ENCODE results near the gene CNTNAP5.
A peak's percentile ranks its signal among the peaks of the same experiment; 100 is the strongest.

GRCh38 chr2:124915567-124915966 lies 890.5 kb downstream of the CNTNAP5 start:
- TF ChIP-seq, protein P1, sequence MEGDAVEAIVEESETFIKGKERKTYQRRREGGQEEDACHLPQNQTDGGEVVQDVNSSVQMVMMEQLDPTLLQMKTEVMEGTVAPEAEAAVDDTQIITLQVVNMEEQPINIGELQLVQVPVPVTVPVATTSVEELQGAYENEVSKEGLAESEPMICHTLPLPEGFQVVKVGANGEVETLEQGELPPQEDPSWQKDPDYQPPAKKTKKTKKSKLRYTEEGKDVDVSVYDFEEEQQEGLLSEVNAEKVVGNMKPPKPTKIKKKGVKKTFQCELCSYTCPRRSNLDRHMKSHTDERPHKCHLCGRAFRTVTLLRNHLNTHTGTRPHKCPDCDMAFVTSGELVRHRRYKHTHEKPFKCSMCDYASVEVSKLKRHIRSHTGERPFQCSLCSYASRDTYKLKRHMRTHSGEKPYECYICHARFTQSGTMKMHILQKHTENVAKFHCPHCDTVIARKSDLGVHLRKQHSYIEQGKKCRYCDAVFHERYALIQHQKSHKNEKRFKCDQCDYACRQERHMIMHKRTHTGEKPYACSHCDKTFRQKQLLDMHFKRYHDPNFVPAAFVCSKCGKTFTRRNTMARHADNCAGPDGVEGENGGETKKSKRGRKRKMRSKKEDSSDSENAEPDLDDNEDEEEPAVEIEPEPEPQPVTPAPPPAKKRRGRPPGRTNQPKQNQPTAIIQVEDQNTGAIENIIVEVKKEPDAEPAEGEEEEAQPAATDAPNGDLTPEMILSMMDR (IDR thresholded peaks at IDR 0.05; ENCODE audit: low read depth, low read length) = peak; percentile 41
- TF ChIP-seq EZH2phosphoT487 (IDR thresholded peaks at IDR 0.05; ENCODE audit: low read depth) = no peak
